ENCODE results near the gene FLRT1. TPM values are rescaled to one million over a fixed set of nuclear protein-coding genes. Genes with fewer than 3 reads are reported as not detected.

The FLRT1 gene
- total RNA-seq, 4 donors from 2014 or later: 0.32 to 1.4 (median 0.90) TPM

DNA sequence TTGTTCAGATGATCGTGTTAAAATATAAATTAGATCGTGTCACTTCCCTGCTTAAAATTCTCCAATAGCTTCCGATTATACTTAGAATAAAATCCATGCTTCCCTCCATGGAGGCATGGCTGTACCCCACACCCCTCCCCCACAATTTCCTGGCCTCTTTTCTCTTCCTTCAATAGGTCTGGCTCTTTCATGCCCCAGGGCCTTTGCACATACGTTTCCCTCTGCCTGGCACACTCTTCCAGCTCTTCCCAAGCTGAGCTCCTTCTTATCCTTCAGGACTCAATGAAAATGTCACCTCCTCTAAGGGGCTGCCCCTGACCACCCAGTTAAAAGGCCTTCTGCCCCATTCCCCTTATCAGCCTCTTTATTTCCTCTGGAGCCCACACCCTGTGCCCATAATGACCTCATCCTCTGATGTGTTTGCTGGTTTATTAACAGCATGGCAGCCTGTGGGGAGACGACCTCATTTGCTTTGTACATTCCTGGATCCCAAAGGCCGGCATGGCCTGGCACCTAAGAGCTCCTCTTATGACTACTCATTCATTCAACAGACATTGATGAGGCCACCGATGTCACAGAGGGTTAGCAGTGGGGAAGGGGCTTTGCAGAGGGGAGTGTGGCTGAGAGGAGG, 9.0 kb upstream of the FLRT1 start:
- Histone ChIP-seq H3K27ac (no peak overlapping the region), H3K9me3 (no peaks in the 10 kb centered on the region), H3K36me3 (no peaks in the 10 kb centered on the region), H3K4me1 (peaks cover 0 to 6% (median 3%) of the 10 kb centered on the region in 4 donors), H3K4me3 (no peak overlapping the region), H3K27me3 (peaks cover 14% of the 10 kb centered on the region)
- no peak for DNase-seq
- intact Hi-C loops (cut with DNase I; ENCODE audit: low total_unique reads): no loop called here
- in situ Hi-C loops (cut with MboI; ENCODE audit: low pct_ligation_motif_present in 1 of 4, low pct_unique_long_range_greater_than_20kb in 1 of 4, low sequenced_read_pairs in 3 of 4): no loop called here
- WGBS, 2 donors (ENCODE audit: low coverage in 1 of 2): 87 to 93% methylated on average over 5 to 7 of the region's 7 CpGs
- TF ChIP-seq EP300 (IDR thresholded peaks at IDR 0.05; ENCODE audit: low read depth) (no peak), POLR2AphosphoS5 (IDR thresholded peaks at IDR 0.05) (no peak), POLR2A (IDR thresholded peaks at IDR 0.05) (no peak)
- TF ChIP-seq, protein P1, sequence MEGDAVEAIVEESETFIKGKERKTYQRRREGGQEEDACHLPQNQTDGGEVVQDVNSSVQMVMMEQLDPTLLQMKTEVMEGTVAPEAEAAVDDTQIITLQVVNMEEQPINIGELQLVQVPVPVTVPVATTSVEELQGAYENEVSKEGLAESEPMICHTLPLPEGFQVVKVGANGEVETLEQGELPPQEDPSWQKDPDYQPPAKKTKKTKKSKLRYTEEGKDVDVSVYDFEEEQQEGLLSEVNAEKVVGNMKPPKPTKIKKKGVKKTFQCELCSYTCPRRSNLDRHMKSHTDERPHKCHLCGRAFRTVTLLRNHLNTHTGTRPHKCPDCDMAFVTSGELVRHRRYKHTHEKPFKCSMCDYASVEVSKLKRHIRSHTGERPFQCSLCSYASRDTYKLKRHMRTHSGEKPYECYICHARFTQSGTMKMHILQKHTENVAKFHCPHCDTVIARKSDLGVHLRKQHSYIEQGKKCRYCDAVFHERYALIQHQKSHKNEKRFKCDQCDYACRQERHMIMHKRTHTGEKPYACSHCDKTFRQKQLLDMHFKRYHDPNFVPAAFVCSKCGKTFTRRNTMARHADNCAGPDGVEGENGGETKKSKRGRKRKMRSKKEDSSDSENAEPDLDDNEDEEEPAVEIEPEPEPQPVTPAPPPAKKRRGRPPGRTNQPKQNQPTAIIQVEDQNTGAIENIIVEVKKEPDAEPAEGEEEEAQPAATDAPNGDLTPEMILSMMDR (IDR thresholded peaks at IDR 0.05): no peak

DNA sequence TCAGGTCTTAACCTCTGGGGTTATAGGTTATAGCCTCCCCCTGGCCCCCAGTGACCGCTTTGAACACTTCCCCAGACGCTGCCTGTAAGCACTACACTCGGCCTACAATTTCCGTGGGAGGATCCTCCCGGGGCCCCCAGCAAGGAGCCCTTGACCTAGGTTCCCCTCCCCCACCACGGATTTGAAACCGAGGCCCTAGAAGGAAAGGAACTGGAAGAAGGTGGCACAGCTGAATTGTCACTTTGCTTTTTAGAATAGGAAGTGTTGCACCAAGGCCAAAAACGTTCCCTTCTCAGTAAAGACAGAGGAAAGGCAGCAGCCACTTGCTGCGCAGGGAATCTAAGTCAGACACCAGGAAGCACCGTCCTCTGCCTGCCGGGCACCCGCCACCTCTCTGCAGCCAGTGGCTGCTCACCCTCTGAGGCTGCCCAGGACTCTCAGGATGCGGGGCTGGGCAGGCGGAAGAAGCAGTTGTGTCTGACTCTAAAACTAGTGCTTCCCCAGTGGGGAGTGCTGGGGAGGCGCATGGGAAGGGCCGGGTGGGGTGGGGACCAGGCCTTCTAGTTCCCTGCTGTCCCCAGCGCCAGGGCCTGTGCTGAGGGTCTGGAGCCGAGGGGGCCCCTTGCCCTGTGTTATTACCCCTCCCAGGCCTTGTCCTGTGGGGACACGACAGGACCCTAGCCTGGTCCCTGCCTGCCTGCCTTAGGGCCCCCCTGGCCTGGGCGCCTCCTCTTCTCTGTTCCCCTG, 7.9 kb upstream of the FLRT1 start:
- 61 to 90% methylated on average over 4 to 20 of the region's 20 CpGs for WGBS, 2 donors (ENCODE audit: low coverage in 1 of 2)
- H3K4me3 ChIP-seq: no peak overlapping the region
- intact Hi-C loops (cut with DNase I; ENCODE audit: low total_unique reads): no loop called here
- in situ Hi-C loops (cut with MboI; ENCODE audit: low pct_ligation_motif_present in 1 of 4, low pct_unique_long_range_greater_than_20kb in 1 of 4, low sequenced_read_pairs in 3 of 4): no loop called here
- no peak for TF ChIP-seq EP300 (IDR thresholded peaks at IDR 0.05; ENCODE audit: low read depth)
- TF ChIP-seq POLR2A (IDR thresholded peaks at IDR 0.05): no peak
- TF ChIP-seq, protein P1 (IDR thresholded peaks at IDR 0.05): no peak
- TF ChIP-seq POLR2AphosphoS5 (IDR thresholded peaks at IDR 0.05): no peak
- no peaks in the 10 kb centered on the region for H3K9me3 ChIP-seq
- H3K36me3 ChIP-seq: no peaks in the 10 kb centered on the region
- peaks cover 14% of the 10 kb centered on the region for H3K27me3 ChIP-seq
- DNase-seq: no peak
- H3K27ac ChIP-seq: no peak overlapping the region
- peaks cover 0 to 6% (median 3%) of the 10 kb centered on the region in 4 donors for H3K4me1 ChIP-seq

DNA sequence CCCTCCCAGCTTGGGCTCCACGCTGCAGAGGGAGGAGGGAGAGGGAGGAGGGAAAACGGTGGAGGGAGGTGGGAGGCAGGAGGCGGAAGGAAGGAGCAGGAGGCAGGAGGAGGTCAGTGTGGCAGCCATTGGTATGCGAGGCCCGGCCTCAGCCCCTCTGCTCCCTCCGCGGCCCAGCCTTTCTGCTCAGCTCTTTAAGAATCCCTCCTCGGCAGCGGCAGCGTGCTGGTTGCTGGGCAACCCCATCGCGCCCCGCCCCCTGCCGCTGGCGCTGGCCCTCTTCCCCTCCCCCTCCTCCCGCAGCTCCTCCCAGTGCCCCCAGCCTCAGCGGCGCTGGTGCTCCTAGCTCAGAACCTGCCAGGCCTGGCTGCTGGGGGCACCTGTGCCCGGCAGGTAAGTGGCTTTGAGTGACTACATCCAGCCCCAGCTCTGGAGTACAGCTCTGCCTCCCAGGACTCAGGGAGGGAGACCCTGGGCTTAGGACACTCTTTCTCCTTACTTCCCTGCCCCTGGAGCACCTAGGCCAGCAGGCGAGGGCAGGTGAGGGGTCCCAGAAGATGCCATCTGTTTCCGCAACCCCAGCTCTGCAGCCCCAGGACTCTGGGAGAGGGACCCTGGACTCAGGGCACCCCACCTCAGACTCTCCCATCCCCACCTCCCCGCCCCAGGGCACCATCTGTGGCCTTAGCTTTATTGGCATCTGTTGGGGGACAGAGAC, 7.2 kb upstream of the FLRT1 start:
- Histone ChIP-seq H3K4me3 (no peak overlapping the region), H3K4me1 (peaks cover 0 to 6% (median 3%) of the 10 kb centered on the region in 4 donors), H3K9me3 (no peaks in the 10 kb centered on the region), H3K27ac (no peak overlapping the region), H3K27me3 (peaks cover 19% of the 10 kb centered on the region), H3K36me3 (no peaks in the 10 kb centered on the region)
- TF ChIP-seq POLR2AphosphoS5 (IDR thresholded peaks at IDR 0.05) (no peak), EP300 (IDR thresholded peaks at IDR 0.05; ENCODE audit: low read depth) (no peak), POLR2A (IDR thresholded peaks at IDR 0.05) (no peak)
- TF ChIP-seq, protein P1 (IDR thresholded peaks at IDR 0.05): no peak
- in situ Hi-C loops (cut with MboI; ENCODE audit: low pct_ligation_motif_present in 1 of 4, low pct_unique_long_range_greater_than_20kb in 1 of 4, low sequenced_read_pairs in 3 of 4) (no loop called here), intact Hi-C loops (cut with DNase I; ENCODE audit: low total_unique reads) (no loop called here)
- DNase-seq: no peak
- 21% methylated on average over 22 of the region's 22 CpGs; no CpG with 5 or more reads in 1 of the 2 donors for WGBS, 2 donors (ENCODE audit: low coverage in 1 of 2)

DNA sequence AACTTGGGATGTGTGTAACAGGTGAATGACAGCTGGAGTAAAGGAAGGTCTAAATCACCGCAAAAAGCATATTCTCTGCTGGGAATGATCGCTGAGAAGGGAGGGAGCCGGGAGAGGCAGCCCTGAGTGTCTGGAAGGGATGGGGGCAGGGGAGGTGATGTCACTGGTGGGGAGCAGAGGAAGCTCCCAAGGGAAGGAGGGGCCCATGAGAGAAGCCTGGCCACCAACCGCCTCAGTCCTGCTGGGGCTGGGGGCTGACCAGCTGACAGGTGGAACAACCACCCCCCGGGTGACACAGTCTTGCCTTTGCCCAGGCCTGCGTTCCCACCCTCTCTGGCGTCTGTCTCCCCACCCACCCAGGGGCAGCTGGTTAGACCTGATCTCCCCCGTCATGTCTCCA, 6.0 kb upstream of the FLRT1 start:
- Histone ChIP-seq H3K27me3 (peaks cover 31% of the 10 kb centered on the region), H3K27ac (no peak overlapping the region), H3K9me3 (no peaks in the 10 kb centered on the region), H3K36me3 (no peaks in the 10 kb centered on the region), H3K4me1 (peaks cover 0 to 6% (median 3%) of the 10 kb centered on the region in 4 donors), H3K4me3 (no peak overlapping the region)
- WGBS, 2 donors (ENCODE audit: low coverage in 1 of 2): 90% methylated on average over 8 of the region's 8 CpGs; no CpG with 5 or more reads in 1 of the 2 donors
- in situ Hi-C loops (cut with MboI; ENCODE audit: low pct_ligation_motif_present in 1 of 4, low pct_unique_long_range_greater_than_20kb in 1 of 4, low sequenced_read_pairs in 3 of 4) (no loop called here), intact Hi-C loops (cut with DNase I; ENCODE audit: low total_unique reads) (no loop called here)
- no peak for DNase-seq
- TF ChIP-seq EP300 (IDR thresholded peaks at IDR 0.05; ENCODE audit: low read depth): no peak
- TF ChIP-seq POLR2AphosphoS5 (IDR thresholded peaks at IDR 0.05): no peak
- TF ChIP-seq POLR2A (IDR thresholded peaks at IDR 0.05): no peak
